PC-3 (cell line): ENCODE results near the gene DCAF6. TPM values are rescaled to one million over a fixed set of nuclear protein-coding genes. Genes with fewer than 3 reads are reported as not detected.

Experiments used
- ATAC-seq: fragments of 200-7000 bp; cut with Tn5 transposase; 2 replicates; pipeline ENCODE4 v1.9.1; 2020; ENCODE audit warnings: mild to moderate bottlenecking, moderate library complexity
- BruUV-seq: library from RNA; stranded (reverse); fragments of 400-500 nt; replicated peaks from 2 replicates; lab custom pipeline; 2021; lab: Mats Ljungman, UMichigan
- CTCF ChIA-PET: fragments of 300-600 bp; sonication (Branson Sonifier 250); formaldehyde crosslinking; loops from one replicate; lab custom pipeline; 2022; ENCODE audit warnings: antibody characterized with exemption; lab: Charles Lee
- POLR2A ChIA-PET: fragments of 300-600 bp; sonication (Branson Sonifier 250); formaldehyde crosslinking; loops from one replicate; lab custom pipeline; 2022; ENCODE audit warnings: antibody characterized with exemption; ENCODE audit not compliant: unreplicated experiment; lab: Charles Lee
- DNase-seq: peaks from one replicate; pipeline ENCODE4 v3.0.0-alpha.2; 2015
- H2AFZ ChIP-seq: fragments of 300-600 bp; sonication (generic); 2 replicates; pipeline ENCODE4 v1.6.0; 2016; ENCODE audit warnings: antibody characterized with exemption, low read length
- H3F3A ChIP-seq: fragments of 300-600 bp; sonication (generic); one replicate; pipeline ENCODE4 v1.6.0; 2017; ENCODE audit warnings: antibody characterized with exemption, low read length, control low read depth, mild to moderate bottlenecking; ENCODE audit not compliant: unreplicated experiment
- H3K27ac ChIP-seq: fragments of 300-600 bp; sonication (generic); 2 replicates; pipeline ENCODE4 v1.5.1; 2016; ENCODE audit warnings: mild to moderate bottlenecking, low read length
- H3K27me3 ChIP-seq: fragments of 300-600 bp; sonication (generic); 2 replicates; pipeline ENCODE4 v1.6.1; 2016; ENCODE audit warnings: low read length, mixed read lengths
- H3K36me3 ChIP-seq: fragments of 300-600 bp; sonication (generic); 2 replicates; pipeline ENCODE4 v1.6.1; 2016; ENCODE audit warnings: low read depth, mixed run types, low read length, mixed read lengths
- H3K4me1 ChIP-seq: fragments of 300-600 bp; sonication (generic); 2 replicates; pipeline ENCODE4 v1.5.1; 2016; ENCODE audit warnings: low read length; ENCODE audit not compliant: insufficient read depth
- H3K4me2 ChIP-seq: fragments of 300-600 bp; sonication (generic); 2 replicates; pipeline ENCODE4 v1.6.0; 2016; ENCODE audit warnings: low read length
- H3K4me3 ChIP-seq: fragments of 300-600 bp; sonication (generic); 2 replicates; pipeline ENCODE4 v1.5.1; 2016; ENCODE audit warnings: mild to moderate bottlenecking, low read length, mixed read lengths
- H3K79me2 ChIP-seq: fragments of 300-600 bp; sonication (generic); 2 replicates; pipeline ENCODE4 v1.6.1; 2017; ENCODE audit warnings: low read length, mixed read lengths
- H3K9ac ChIP-seq: fragments of 300-600 bp; sonication (generic); 2 replicates; pipeline ENCODE4 v1.6.0; 2016; ENCODE audit warnings: mild to moderate bottlenecking, low read length
- H3K9me2 ChIP-seq: fragments of 300-600 bp; sonication (generic); replicated peaks from 2 replicates; pipeline ENCODE4 v1.6.1; 2016; ENCODE audit warnings: mixed run types, low read length, mixed read lengths
- H3K9me3 ChIP-seq: fragments of 300-600 bp; sonication (generic); 2 replicates; pipeline ENCODE4 v1.6.1; 2016; ENCODE audit warnings: low read length, mixed read lengths
- H4K20me1 ChIP-seq: fragments of 300-600 bp; sonication (generic); 2 replicates; pipeline ENCODE4 v1.6.1; 2016; ENCODE audit warnings: low read length, mixed read lengths
- CTCF ChIP-seq: fragments of 300-600 bp; sonication (generic); conservative IDR thresholded peaks from 2 replicates; pipeline ENCODE4 v1.5.1; 2017; ENCODE audit warnings: antibody characterized with exemption, low read depth, mild to moderate bottlenecking, low read length
- EZH2 ChIP-seq: fragments of 300-600 bp; sonication (generic); IDR thresholded peaks from one replicate; pipeline ENCODE4 v1.6.1; 2017; ENCODE audit warnings: antibody characterized with exemption, mild to moderate bottlenecking, low read length; ENCODE audit not compliant: unreplicated experiment
- EZH2phosphoT487 ChIP-seq: fragments of 300-600 bp; sonication (generic); IDR thresholded peaks from 2 replicates; pipeline ENCODE4 v1.6.1; 2018; ENCODE audit warnings: mild to moderate bottlenecking, antibody characterized with exemption, low read length, borderline replicate concordance
- intact Hi-C: fragments of 100-400 bp; cut with micrococcal nuclease; formaldehyde crosslinking; loops from 2 replicates; pipeline ENCODE4 v1.9.0; 2023
- total RNA-seq: library from RNA; depleted of rRNA; stranded (reverse); fragments of >200 nt; gene quantifications from 2 replicates; pipeline ENCODE4 v1.2.3, GENCODE V29; 2014

The DCAF6 gene
- total RNA-seq, 1 experiment from 2014 or later, result 29.1 TPM

- H3K79me2 ChIP-seq, result peaks cover 5% of the 10 kb centered on the region; the same call in 1 of the 2 replicates
- TF ChIP-seq EZH2phosphoT487, result no peak
- no peak for TF ChIP-seq CTCF
- no peak for TF ChIP-seq EZH2
- peak overlapping the region; percentile 52 for H3K4me2 ChIP-seq
- 0 out of 2 replicates have a peak, but pooled peaks cover 3% of the 10 kb centered on the region for H3K36me3 ChIP-seq
- ChIA-PET CTCF (no interaction called here), POLR2A (no interaction called here)
- peaks cover 6% of the 10 kb centered on the region; the same call in 1 of the 2 replicates for H4K20me1 ChIP-seq
- H3K9ac ChIP-seq, result no peak overlapping the region
- H2AFZ ChIP-seq, result no peak overlapping the region
- H3K4me3 ChIP-seq, result peak overlapping the region; percentile 5; the same call in 1 of the 2 replicates
- peak; percentile 80 for DNase-seq
- no peaks in the 10 kb centered on the region for H3K27me3 ChIP-seq
- H3K27ac ChIP-seq, result peak overlapping the region; percentile 14
- H3K9me3 ChIP-seq, result no peaks in the 10 kb centered on the region
- H3F3A ChIP-seq, result peaks cover 5% of the 10 kb centered on the region
- BruUV-seq, result no TSS peak
- H3K9me2 ChIP-seq, result no peaks in the 10 kb centered on the region
- ATAC-seq, result peak; percentile 79
- intact Hi-C loops, result no loop called here
- peaks cover 14% of the 10 kb centered on the region for H3K4me1 ChIP-seq
Measured at GRCh38 chr1:167987174-167987573, 50.7 kb downstream of the DCAF6 start.

GRCh38 chr1:167991546-167991945 is 55.1 kb downstream of the DCAF6 start:
- no TSS peak for BruUV-seq
- ChIA-PET POLR2A (no interaction called here), CTCF (interaction anchor here (0.6 kb wide), 1 partner anchor 189 kb away, joined by 3 read pairs; no protein-coding TSS in a partner anchor)
- DNase-seq (peak; percentile 44), ATAC-seq (peak; percentile 45)
- H4K20me1 ChIP-seq, result peaks cover 3% of the 10 kb centered on the region; the same call in 1 of the 2 replicates
- peaks cover 5% of the 10 kb centered on the region for H3F3A ChIP-seq
- H3K4me1 ChIP-seq, result peaks cover 12% of the 10 kb centered on the region
- H2AFZ ChIP-seq, result no peak overlapping the region
- TF ChIP-seq EZH2phosphoT487 (no peak), EZH2 (no peak), CTCF (no peak)
- peaks cover 10% of the 10 kb centered on the region; the same call in 1 of the 2 replicates for H3K36me3 ChIP-seq
- no peaks in the 10 kb centered on the region for H3K27me3 ChIP-seq
- H3K27ac ChIP-seq, result no peak overlapping the region
- H3K9ac ChIP-seq, result no peak overlapping the region
- H3K4me2 ChIP-seq, result no peak overlapping the region
- no peaks in the 10 kb centered on the region for H3K9me3 ChIP-seq
- intact Hi-C loops, result no loop called here
- H3K9me2 ChIP-seq, result no peaks in the 10 kb centered on the region
- H3K79me2 ChIP-seq, result no peaks in the 10 kb centered on the region
- no peak overlapping the region for H3K4me3 ChIP-seq

- no TSS peak for BruUV-seq
Measured at GRCh38 chr1:167993720-167994119, 57.2 kb downstream of the DCAF6 start.

More at GRCh38 chr1:167993720-167994119, 57.2 kb downstream of the DCAF6 start:
- no peaks in the 10 kb centered on the region for H3K9me3 ChIP-seq
- ChIA-PET POLR2A (no interaction called here), CTCF (no interaction called here)
- no peaks in the 10 kb centered on the region for H3K27me3 ChIP-seq
- no peaks in the 10 kb centered on the region for H3K9me2 ChIP-seq
- H3K9ac ChIP-seq, result no peak overlapping the region
- no peak for TF ChIP-seq EZH2phosphoT487
- no peak for TF ChIP-seq EZH2
- no peak for TF ChIP-seq CTCF
- H3K79me2 ChIP-seq, result no peaks in the 10 kb centered on the region
- DNase-seq (no peak), ATAC-seq (no peak)
- H3K4me3 ChIP-seq, result no peak overlapping the region
- H3F3A ChIP-seq, result no peaks in the 10 kb centered on the region
- no peaks in the 10 kb centered on the region for H4K20me1 ChIP-seq
- peaks cover 7% of the 10 kb centered on the region; the same call in 1 of the 2 replicates for H3K36me3 ChIP-seq
- no peak overlapping the region for H3K4me2 ChIP-seq
- H2AFZ ChIP-seq, result no peak overlapping the region
- intact Hi-C loops, result no loop called here
- peaks cover 12% of the 10 kb centered on the region for H3K4me1 ChIP-seq
- H3K27ac ChIP-seq, result no peak overlapping the region
